ENCODE data around the gene NTRK3. TPM values are rescaled to one million over a fixed set of nuclear protein-coding genes. Genes with fewer than 3 reads are reported as not detected.
A peak's percentile ranks its signal among the peaks of the same experiment; 100 is the strongest.

The NTRK3 gene
- total RNA-seq, 6 experiments from 2014 or later = 0.02 TPM; not detected in 5

DNA sequence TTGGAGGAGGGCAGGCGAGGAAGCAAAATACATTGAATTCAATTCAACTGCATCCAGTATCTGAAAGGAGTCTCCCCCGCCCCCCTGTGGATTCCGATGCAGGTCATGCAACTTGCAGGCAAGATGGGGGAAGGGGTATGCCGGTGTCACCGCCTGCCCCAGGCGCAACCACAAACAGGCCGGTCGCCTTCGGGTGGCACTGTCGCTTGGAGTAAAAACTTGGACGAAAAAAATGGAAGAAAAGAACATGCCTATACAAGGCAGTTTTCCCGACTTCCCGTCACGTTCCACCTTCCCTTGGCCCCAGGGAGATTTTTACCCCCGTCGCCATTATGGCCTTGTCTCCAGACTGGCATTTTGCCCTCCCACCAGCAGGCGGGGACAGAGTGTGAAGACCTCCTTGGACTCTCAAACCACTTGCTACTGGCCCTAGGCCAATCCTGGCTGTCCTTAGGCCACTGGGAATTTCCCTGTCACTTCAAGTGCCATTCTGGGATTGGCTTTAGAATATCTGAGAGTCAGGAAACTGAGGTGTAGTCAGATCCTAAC, 1.6 kb upstream of the NTRK3 start:
- TF ChIP-seq, protein P1, sequence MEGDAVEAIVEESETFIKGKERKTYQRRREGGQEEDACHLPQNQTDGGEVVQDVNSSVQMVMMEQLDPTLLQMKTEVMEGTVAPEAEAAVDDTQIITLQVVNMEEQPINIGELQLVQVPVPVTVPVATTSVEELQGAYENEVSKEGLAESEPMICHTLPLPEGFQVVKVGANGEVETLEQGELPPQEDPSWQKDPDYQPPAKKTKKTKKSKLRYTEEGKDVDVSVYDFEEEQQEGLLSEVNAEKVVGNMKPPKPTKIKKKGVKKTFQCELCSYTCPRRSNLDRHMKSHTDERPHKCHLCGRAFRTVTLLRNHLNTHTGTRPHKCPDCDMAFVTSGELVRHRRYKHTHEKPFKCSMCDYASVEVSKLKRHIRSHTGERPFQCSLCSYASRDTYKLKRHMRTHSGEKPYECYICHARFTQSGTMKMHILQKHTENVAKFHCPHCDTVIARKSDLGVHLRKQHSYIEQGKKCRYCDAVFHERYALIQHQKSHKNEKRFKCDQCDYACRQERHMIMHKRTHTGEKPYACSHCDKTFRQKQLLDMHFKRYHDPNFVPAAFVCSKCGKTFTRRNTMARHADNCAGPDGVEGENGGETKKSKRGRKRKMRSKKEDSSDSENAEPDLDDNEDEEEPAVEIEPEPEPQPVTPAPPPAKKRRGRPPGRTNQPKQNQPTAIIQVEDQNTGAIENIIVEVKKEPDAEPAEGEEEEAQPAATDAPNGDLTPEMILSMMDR (IDR thresholded peaks at IDR 0.05) = peak; percentile 45
- Mint-ChIP-seq H3K4me3 (no peak overlapping the region), H3K36me3 (ENCODE audit: low read depth) (no peaks in the 10 kb centered on the region), H3K27ac (no peak overlapping the region), H3K4me1 (ENCODE audit: low read depth) (peaks cover 15% of the 10 kb centered on the region), H3K27me3 (ENCODE audit: insufficient read depth) (peaks cover 37% of the 10 kb centered on the region), H3K9me3 (no peaks in the 10 kb centered on the region)
- no peak for DNase-seq

DNA sequence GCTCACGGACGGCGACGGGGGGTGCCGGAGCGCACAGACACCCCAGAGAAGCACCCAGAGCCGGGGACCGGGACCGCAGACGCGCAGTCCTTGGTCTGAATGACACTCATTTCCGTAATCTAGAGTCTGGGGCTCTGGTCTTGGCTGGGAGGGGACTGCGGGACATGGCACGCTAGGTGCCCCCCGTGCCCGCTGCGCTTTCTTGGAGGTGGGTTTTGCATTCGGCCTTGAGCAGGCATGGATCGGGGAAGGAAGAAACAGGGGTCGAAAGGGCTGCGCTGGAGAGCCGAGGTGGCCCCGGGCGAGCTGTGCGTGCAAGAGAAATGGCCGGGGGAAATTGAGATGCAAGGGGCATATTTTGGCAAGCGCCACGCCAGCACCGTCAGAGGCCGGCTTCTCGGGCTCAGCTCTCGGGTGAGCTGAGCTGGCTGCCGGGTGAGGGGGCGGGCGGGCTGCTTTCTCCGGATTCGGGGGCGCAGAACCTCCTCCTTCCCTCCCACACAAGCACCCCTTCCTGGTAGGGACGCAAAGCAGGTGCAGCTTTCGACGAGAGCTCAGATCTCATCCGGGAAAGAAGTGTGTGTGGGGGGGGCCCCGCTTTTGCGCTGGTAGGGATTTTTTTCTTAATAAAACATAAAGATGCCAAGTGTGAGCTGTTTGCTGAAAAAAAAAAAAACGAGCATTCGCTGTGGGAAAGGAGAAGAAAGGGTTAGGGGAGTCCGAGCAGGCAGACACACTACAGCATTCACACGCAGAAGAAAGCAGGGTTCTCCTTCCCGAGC, 963 bp upstream of the NTRK3 start:
- Mint-ChIP-seq H3K4me1 (ENCODE audit: low read depth) (peaks cover 15% of the 10 kb centered on the region), H3K27ac (no peak overlapping the region), H3K9me3 (no peaks in the 10 kb centered on the region), H3K27me3 (ENCODE audit: insufficient read depth) (peaks cover 37% of the 10 kb centered on the region), H3K36me3 (ENCODE audit: low read depth) (no peaks in the 10 kb centered on the region), H3K4me3 (peak overlapping the region; percentile 36; the same call in 1 of the 2 replicates)
- DNase-seq = no peak
- TF ChIP-seq, protein P1 (IDR thresholded peaks at IDR 0.05) = no peak

DNA sequence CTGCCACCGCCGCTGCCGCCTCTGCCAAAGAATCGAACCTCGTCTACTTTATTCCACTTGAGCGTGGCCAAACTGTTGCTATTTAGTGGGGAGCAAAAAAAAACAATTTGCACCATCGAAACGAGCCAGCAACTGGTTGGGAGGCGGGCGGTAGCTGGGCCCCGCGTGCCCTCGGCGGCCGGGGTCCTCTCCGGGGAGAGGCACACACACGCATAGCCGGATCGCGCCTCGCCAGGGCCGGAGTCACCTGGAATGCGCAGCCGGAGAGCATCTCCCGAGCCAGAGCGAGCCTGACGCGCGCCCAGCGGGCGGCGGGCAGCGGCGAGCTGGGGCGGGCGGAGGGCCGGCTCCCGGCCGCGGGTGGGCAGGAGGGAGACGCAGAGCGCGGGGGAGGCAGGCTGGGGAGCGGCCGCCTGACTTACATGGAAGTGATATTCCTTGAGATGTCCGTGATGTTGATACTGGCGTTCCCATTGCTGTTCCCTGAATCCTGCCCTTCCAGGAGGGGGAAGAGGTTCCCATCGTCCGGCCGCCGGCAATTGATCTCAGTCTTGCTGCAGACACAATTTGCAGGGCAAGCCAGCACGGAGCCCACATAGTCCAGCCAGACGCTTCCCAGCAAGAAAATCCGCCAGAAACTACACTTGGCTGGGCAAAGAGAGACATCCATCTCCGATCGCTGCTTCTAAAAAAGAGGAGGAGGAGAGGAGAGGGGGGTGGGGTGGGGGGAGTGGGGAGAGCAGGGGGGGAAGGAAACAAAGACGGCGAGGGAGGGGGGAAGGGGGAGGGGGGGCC, 858 bp downstream of the NTRK3 start:
- H3K27me3 Mint-ChIP-seq (ENCODE audit: insufficient read depth) = peaks cover 30% of the 10 kb centered on the region

DNA sequence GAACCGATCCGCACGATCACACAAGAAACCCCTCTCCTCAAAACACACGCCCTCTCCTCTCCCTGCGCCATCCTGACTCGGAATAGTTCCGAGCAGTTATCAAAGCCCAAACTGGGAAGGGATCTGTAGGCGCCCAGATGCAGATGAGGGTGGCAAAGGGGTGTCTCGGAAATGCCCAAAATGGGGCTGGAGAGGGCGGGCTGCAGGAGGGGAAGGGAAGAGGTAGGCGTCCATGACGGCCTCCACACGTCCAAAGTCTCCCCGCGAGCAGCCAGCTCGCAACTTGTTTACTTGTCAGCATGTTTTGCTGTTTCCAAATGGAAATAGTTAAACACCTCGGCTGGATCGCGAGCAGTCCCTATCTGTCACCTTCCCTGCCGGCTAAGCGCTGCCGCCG, 1.5 kb downstream of the NTRK3 start:
- Mint-ChIP-seq H3K36me3 (ENCODE audit: low read depth) (no peaks in the 10 kb centered on the region), H3K27me3 (ENCODE audit: insufficient read depth) (peaks cover 34% of the 10 kb centered on the region), H3K9me3 (no peaks in the 10 kb centered on the region), H3K27ac (no peak overlapping the region), H3K4me1 (ENCODE audit: low read depth) (peaks cover 15% of the 10 kb centered on the region), H3K4me3 (no peak overlapping the region)
- TF ChIP-seq, protein P1 (IDR thresholded peaks at IDR 0.05) = no peak
- DNase-seq = no peak

More for the DNA sequence above, 858 bp downstream of the NTRK3 start:
- no peaks in the 10 kb centered on the region for H3K9me3 Mint-ChIP-seq
- no peaks in the 10 kb centered on the region for H3K36me3 Mint-ChIP-seq (ENCODE audit: low read depth)
- H3K4me3 Mint-ChIP-seq = peak overlapping the region; percentile 53; the same call in 1 of the 2 replicates
- H3K4me1 Mint-ChIP-seq (ENCODE audit: low read depth) = peaks cover 15% of the 10 kb centered on the region
- TF ChIP-seq, protein P1 (IDR thresholded peaks at IDR 0.05) = no peak
- DNase-seq = no peak
- no peak overlapping the region for H3K27ac Mint-ChIP-seq

DNA sequence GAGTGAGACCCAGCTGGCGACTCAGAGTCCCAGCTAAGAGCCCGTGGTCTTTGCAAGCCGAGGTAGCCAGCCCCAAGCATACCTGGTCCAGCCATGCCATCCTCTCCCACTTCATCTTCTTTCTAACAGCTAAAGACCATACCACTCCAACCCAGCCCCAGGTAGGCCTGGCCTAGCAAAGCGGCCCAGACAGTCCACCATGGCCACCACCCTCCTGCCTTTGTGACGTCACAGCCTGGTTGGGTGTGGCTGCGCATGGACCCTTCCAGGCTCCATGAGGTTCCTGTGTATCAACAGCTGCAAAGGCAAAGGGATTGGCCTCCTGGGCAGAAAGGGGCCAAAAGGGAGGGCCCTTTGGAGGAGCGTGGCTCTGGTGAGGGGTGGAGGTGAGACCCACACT, 4.1 kb downstream of the NTRK3 start:
- H3K4me3 Mint-ChIP-seq = no peak overlapping the region
- H3K9me3 Mint-ChIP-seq = no peaks in the 10 kb centered on the region
- H3K36me3 Mint-ChIP-seq (ENCODE audit: low read depth) = no peaks in the 10 kb centered on the region
- no peak for DNase-seq
- no peak overlapping the region for H3K27ac Mint-ChIP-seq
- peaks cover 30% of the 10 kb centered on the region for H3K27me3 Mint-ChIP-seq (ENCODE audit: insufficient read depth)
- TF ChIP-seq, protein P1 (IDR thresholded peaks at IDR 0.05) = no peak
- H3K4me1 Mint-ChIP-seq (ENCODE audit: low read depth) = peaks cover 9% of the 10 kb centered on the region

All from HFFc6 (cell line).